Tibial nerve (tissue), 4 donors: Measurements from ENCODE around the gene BAIAP2L1. TPM values are rescaled to one million over a fixed set of nuclear protein-coding genes. Genes with fewer than 3 reads are reported as not detected.
"Not testable (repeated sequence)": the region's sequence is repeated elsewhere in the genome, so short reads cannot be mapped to it uniquely, and the experiment has no call there.

ENCODE experiments used
- DNase-seq, 2 donors: peaks; one replicate each; pipeline ENCODE4 v3.0.0-alpha.2; 2019; ENCODE audit warnings: low spot score in 2 of 2
- H3K27ac ChIP-seq, 4 donors: fragments of 200-600 bp; sonication (generic) in 3 of 4; one replicate each; pipeline ENCODE4 v1.5.1; 2017 to 2019; ENCODE audit warnings: mild to moderate bottlenecking in 1 of 4
- H3K27me3 ChIP-seq, 2 donors: fragments of 200-600 bp; sonication (generic) in 1 of 2; one replicate each; pipeline versions ENCODE4 v1.5.1 to v1.6.0; 2017 to 2019
- H3K36me3 ChIP-seq, 3 donors: fragments of 200-600 bp; sonication (generic); one replicate each; pipeline ENCODE4 v1.5.1; 2018 to 2019
- H3K4me1 ChIP-seq, 4 donors: fragments of 200-600 bp; sonication (generic) in 3 of 4; one replicate each; pipeline ENCODE4 v1.5.1; 2017 to 2019
- H3K4me3 ChIP-seq, 4 donors: fragments of 200-600 bp; sonication (generic) in 3 of 4; one replicate each; pipeline ENCODE4 v1.5.1; 2017 to 2019; ENCODE audit warnings: mild to moderate bottlenecking in 1 of 4, moderate library complexity in 1 of 4
- H3K9me3 ChIP-seq, 4 donors: fragments of 200-600 bp; sonication (generic) in 3 of 4; one replicate each; pipeline ENCODE4 v1.5.1; 2017 to 2019
- EP300 ChIP-seq, 2 donors: sonication (generic); formaldehyde crosslinking; IDR thresholded peaks; one replicate each; pipeline ENCODE4 v1.6.1; 2017; ENCODE audit warnings: antibody characterized with exemption in 2 of 2, mild to moderate bottlenecking in 1 of 2
- POLR2A ChIP-seq, 2 donors: fragments of 450-650 bp; IDR thresholded peaks; one replicate each; pipeline ENCODE4 v1.6.1; 2017; ENCODE audit warnings: antibody characterized with exemption in 2 of 2, mild to moderate bottlenecking in 2 of 2, moderate library complexity in 2 of 2
- WGBS, 2 donors: methylation state at CpG; one replicate each; pipeline ENCODE4 v1.1.5; 2018; 5-methylcytosine and 5-hydroxymethylcytosine counted together
- total RNA-seq, 4 donors: library from RNA; depleted of rRNA; stranded (reverse); fragments of >200 nt; gene quantifications; one replicate each; pipeline ENCODE4 v1.1.0, GENCODE V29; 2016
- TF ChIP-seq, protein P1 (sequence below), 5 experiments: fragments of 200-600 bp in 3 of 5; fragments of 450-650 bp in 2 of 5; sonication (generic) in 3 of 5; IDR thresholded peaks; one replicate each; pipeline ENCODE4 v1.5.1; 2016 to 2019; ENCODE audit warnings: antibody characterized with exemption in 5 of 5, mild to moderate bottlenecking in 3 of 5, moderate library complexity in 2 of 5

The BAIAP2L1 gene
- total RNA-seq, 4 donors from 2014 or later = 0.42 to 2.7 (median 1.7) TPM

DNA sequence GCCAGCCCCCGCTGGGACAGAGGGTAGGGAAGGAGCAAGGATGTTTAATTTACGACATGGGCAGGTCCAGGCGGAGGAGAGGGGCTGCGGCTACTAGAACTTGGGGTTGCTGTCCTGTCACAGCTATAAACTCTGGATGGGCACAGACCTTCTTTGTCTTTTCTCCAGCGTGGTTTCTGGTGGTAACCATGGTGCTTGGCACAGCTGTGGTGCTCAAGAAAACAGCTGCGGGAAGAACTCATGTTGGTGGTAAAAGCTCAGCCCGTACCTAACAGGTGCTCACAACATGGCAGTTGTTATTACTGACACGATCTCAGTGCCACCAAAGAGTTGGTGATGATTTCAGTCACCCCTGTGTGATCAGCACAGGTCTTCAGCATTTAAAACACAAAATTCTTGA, 13.8 kb downstream of the BAIAP2L1 start:
- Histone ChIP-seq H3K4me3 (no peak overlapping the region), H3K9me3 (no peaks in the 10 kb centered on the region), H3K4me1 (no peaks in the 10 kb centered on the region), H3K36me3 (no peaks in the 10 kb centered on the region), H3K27ac (no peak overlapping the region), H3K27me3 (no peaks in the 10 kb centered on the region)
- DNase-seq = no peak
- 61 to 71% methylated on average over 8 of the region's 8 CpGs for WGBS, 2 donors
- no peak for TF ChIP-seq POLR2A (IDR thresholded peaks at IDR 0.05)
- TF ChIP-seq EP300 (IDR thresholded peaks at IDR 0.05) = no peak
- TF ChIP-seq, protein P1, sequence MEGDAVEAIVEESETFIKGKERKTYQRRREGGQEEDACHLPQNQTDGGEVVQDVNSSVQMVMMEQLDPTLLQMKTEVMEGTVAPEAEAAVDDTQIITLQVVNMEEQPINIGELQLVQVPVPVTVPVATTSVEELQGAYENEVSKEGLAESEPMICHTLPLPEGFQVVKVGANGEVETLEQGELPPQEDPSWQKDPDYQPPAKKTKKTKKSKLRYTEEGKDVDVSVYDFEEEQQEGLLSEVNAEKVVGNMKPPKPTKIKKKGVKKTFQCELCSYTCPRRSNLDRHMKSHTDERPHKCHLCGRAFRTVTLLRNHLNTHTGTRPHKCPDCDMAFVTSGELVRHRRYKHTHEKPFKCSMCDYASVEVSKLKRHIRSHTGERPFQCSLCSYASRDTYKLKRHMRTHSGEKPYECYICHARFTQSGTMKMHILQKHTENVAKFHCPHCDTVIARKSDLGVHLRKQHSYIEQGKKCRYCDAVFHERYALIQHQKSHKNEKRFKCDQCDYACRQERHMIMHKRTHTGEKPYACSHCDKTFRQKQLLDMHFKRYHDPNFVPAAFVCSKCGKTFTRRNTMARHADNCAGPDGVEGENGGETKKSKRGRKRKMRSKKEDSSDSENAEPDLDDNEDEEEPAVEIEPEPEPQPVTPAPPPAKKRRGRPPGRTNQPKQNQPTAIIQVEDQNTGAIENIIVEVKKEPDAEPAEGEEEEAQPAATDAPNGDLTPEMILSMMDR (IDR thresholded peaks at IDR 0.05) = no peak

DNA sequence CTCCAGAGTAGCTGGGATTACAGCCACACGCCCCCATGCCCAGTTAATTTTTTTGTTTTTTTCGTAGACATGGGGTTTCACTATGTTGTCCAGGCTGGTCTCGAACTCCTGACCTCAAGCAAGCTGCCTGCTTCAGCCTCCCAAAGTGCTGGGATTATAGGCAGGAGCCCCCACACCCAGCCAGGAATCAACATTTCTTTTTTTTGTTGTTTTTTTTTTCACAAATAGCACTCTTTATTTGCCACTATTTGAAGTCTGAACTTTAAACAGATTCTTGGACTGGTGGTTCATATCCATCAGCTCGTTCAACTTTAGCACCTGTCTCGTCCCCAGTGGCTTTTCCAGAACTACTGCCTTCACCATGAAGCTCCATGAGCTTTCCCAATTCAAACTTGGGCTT, 15.4 kb downstream of the BAIAP2L1 start:
- 76 to 83% methylated on average over 5 of the region's 5 CpGs for WGBS, 2 donors
- not testable (repeated sequence) for H3K27ac ChIP-seq, H3K27me3 ChIP-seq, H3K4me1 ChIP-seq, H3K4me3 ChIP-seq, H3K9me3 ChIP-seq, H3K36me3 ChIP-seq, DNase-seq

DNA sequence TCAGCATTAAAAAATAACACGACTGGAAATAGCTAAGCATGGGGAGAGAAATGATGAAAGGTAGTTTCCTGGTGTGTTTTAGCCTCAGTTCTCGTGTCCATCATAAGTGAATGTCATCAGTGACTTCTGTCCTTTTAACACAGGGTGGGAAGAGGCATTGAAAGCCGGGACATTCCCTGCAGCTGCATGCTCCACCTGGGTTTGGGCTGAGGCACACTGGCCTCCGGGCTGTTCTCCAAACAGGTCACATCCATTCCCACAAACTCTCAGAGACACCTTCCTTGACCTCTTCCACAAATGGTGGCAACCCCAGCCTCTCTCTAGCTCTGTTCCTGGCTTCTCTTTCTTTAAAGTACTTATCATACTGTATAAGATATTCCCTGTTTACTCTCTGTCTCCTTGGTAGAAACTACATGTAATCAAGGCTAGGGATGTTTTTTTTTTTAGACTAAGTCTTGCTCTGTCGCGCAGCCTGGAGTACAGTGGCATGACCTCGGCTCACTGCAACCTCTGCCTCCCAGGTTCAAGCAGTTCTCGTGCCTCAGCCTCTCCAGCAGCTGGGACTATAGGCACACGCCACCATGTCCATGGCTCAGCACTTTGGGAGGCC, 22.6 kb downstream of the BAIAP2L1 start:
- Histone ChIP-seq H3K27me3 (no peaks in the 10 kb centered on the region), H3K9me3 (peaks cover 0 to 5% (median 0%) of the 10 kb centered on the region in 4 donors), H3K4me3 (no peak overlapping the region), H3K36me3 (no peaks in the 10 kb centered on the region), H3K4me1 (no peaks in the 10 kb centered on the region), H3K27ac (no peak overlapping the region)
- WGBS, 2 donors = 73 to 76% methylated on average over 9 of the region's 9 CpGs
- TF ChIP-seq POLR2A (IDR thresholded peaks at IDR 0.05) (no peak), EP300 (IDR thresholded peaks at IDR 0.05) (no peak)
- no peak for DNase-seq

DNA sequence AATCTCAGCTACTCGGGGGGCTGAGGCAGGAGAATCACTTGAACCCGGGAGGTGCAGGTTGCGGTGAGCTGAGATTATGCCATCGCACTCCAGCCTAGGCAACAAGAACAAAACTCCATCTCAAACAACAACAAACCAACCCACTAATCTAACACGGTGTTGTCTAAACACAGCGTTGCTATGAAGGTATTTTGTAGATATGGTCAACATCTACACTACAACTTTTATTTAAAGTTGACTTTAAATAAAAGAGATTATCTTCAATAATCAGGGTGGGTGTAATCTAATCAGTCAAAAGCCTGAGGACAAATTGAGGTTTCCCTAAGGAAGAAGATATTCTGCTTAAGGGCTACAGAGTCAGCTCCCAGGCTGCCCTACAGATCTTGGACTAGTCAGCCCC, 24.2 kb downstream of the BAIAP2L1 start:
- 93 to 94% methylated on average over 6 of the region's 6 CpGs for WGBS, 2 donors
- peaks cover 0 to 5% (median 0%) of the 10 kb centered on the region in 4 donors for H3K9me3 ChIP-seq
- TF ChIP-seq, protein P1 (IDR thresholded peaks at IDR 0.05) = no peak
- TF ChIP-seq EP300 (IDR thresholded peaks at IDR 0.05) (no peak), POLR2A (IDR thresholded peaks at IDR 0.05) (no peak)

GRCh38 chr7:98375664-98376063, 25.2 kb downstream of the BAIAP2L1 start:
- Histone ChIP-seq H3K4me3 (no peak overlapping the region), H3K4me1 (no peaks in the 10 kb centered on the region), H3K27ac (no peak overlapping the region), H3K27me3 (no peaks in the 10 kb centered on the region), H3K36me3 (no peaks in the 10 kb centered on the region), H3K9me3 (peaks cover 0 to 5% (median 0%) of the 10 kb centered on the region in 4 donors)
- 90 to 92% methylated on average over 7 of the region's 7 CpGs for WGBS, 2 donors
- TF ChIP-seq, protein P1 (IDR thresholded peaks at IDR 0.05) = no peak
- TF ChIP-seq POLR2A (IDR thresholded peaks at IDR 0.05) (no peak), EP300 (IDR thresholded peaks at IDR 0.05) (no peak)
- no peak for DNase-seq

More for the DNA sequence above, 24.2 kb downstream of the BAIAP2L1 start:
- H3K27ac ChIP-seq = no peak overlapping the region
- no peaks in the 10 kb centered on the region for H3K4me1 ChIP-seq
- no peak for DNase-seq
- H3K27me3 ChIP-seq = no peaks in the 10 kb centered on the region
- no peak overlapping the region for H3K4me3 ChIP-seq
- no peaks in the 10 kb centered on the region for H3K36me3 ChIP-seq

- no peaks in the 10 kb centered on the region for H3K27me3 ChIP-seq
- no peak for TF ChIP-seq EP300 (IDR thresholded peaks at IDR 0.05)
- TF ChIP-seq, protein P1 (IDR thresholded peaks at IDR 0.05) = no peak
- no peak for TF ChIP-seq POLR2A (IDR thresholded peaks at IDR 0.05)
- H3K4me1 ChIP-seq = no peaks in the 10 kb centered on the region
- no peak overlapping the region for H3K27ac ChIP-seq
- DNase-seq = no peak
- H3K9me3 ChIP-seq = peaks cover 0 to under 1% (median 0%) of the 10 kb centered on the region in 4 donors
- WGBS, 2 donors = 86 to 95% methylated on average over 3 of the region's 3 CpGs
- no peaks in the 10 kb centered on the region for H3K36me3 ChIP-seq
- no peak overlapping the region for H3K4me3 ChIP-seq
Observed at GRCh38 chr7:98374285-98374680, 26.6 kb downstream of the BAIAP2L1 start.
